ENCODE results near the gene KLF6.

KLF6 gene

GRCh38 chr10:3779158-3779741 is 5.8 kb downstream of the KLF6 start:
- peaks cover 84 to 85% of the 10 kb centered on the region in 2 experiments for H3K4me1 ChIP-seq (ENCODE audit: control insufficient read depth in 1 of 2, insufficient read depth in 1 of 2, low read depth in 1 of 2, low read length in 1 of 2)
- peak overlapping the region; percentile 95 for H3K27ac ChIP-seq

DNA sequence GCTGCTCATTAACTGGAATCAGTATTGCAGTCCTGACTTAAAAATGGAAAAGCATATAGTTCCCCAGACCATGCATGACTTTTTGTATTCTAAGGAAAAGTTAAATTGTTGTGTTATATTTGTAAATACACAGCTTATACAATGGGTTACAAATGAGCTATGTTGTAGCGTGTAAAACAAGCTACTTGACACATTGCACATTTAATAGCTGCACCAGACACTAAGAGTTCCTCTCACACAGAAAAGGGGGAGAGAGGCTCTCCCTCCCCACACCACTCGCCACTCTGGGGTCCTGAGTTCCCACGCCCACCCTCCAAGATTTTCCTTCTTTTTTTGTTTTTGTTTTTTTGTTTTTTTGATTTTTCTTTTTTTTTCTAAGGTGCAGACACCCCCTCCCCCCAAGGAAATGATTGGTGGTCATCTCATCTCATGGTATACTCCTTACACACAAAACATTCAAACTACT is 6.3 kb downstream of the KLF6 start:
- peaks cover 90% of the 10 kb centered on the region in 2 experiments for H3K4me1 ChIP-seq (ENCODE audit: control insufficient read depth in 1 of 2, insufficient read depth in 1 of 2, low read depth in 1 of 2, low read length in 1 of 2)
- TF ChIP-seq, protein P1, sequence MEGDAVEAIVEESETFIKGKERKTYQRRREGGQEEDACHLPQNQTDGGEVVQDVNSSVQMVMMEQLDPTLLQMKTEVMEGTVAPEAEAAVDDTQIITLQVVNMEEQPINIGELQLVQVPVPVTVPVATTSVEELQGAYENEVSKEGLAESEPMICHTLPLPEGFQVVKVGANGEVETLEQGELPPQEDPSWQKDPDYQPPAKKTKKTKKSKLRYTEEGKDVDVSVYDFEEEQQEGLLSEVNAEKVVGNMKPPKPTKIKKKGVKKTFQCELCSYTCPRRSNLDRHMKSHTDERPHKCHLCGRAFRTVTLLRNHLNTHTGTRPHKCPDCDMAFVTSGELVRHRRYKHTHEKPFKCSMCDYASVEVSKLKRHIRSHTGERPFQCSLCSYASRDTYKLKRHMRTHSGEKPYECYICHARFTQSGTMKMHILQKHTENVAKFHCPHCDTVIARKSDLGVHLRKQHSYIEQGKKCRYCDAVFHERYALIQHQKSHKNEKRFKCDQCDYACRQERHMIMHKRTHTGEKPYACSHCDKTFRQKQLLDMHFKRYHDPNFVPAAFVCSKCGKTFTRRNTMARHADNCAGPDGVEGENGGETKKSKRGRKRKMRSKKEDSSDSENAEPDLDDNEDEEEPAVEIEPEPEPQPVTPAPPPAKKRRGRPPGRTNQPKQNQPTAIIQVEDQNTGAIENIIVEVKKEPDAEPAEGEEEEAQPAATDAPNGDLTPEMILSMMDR (IDR thresholded peaks at IDR 0.05): no peak
- no peaks in the 10 kb centered on the region for H3K27me3 ChIP-seq
- peaks cover 88% of the 10 kb centered on the region for H3K36me3 ChIP-seq
- H3K4me3 ChIP-seq (ENCODE audit: low read depth in 1 of 2, low read length in 1 of 2): peak overlapping the region; percentile 93 to 99
- peak overlapping the region; percentile 95 for H3K27ac ChIP-seq
- H3K9me3 ChIP-seq: no peaks in the 10 kb centered on the region

More at GRCh38 chr10:3779158-3779741, 5.8 kb downstream of the KLF6 start:
- TF ChIP-seq, protein P1 (IDR thresholded peaks at IDR 0.05): no peak
- Histone ChIP-seq H3K9me3 (no peaks in the 10 kb centered on the region), H3K4me3 (ENCODE audit: low read depth in 1 of 2, low read length in 1 of 2) (peak overlapping the region; percentile 93 to 99), H3K27me3 (no peaks in the 10 kb centered on the region), H3K36me3 (peaks cover 83% of the 10 kb centered on the region)

DNA sequence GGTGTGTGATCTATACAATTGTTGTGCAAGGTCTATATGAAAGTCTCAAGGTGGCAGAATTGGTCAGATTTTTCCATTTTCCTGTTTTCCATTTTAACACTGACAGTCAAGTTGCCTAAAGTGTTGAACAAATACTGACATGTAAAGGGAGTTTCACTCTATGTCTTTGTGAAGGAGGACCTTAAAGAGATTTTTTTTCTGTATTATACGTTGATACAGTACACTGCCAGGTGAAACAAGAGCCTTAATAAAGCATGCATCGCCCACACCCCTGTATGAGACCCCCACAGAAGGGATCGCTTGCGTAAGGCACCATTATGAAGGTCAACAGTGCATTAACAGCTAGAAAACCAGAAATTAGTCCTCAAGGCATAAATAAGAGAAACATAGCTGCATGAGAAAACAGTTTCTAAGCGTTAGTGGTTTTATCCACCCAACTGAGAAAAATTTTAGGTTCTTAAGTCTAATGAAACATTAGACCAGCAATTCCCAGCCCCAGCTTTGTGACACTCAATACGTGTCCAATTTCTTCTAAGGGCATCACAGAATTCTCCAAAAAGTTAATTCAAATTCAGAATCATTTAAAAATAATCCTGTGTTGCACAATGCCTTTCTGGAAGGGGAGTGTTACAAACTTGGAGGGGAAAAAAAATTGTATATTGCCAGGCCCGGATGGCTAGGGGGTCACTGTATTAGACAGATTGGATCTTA is 6.9 kb downstream of the KLF6 start:
- peaks cover 95 to 96% of the 10 kb centered on the region in 2 experiments for H3K4me1 ChIP-seq (ENCODE audit: control insufficient read depth in 1 of 2, insufficient read depth in 1 of 2, low read depth in 1 of 2, low read length in 1 of 2)
- peaks cover 88% of the 10 kb centered on the region for H3K36me3 ChIP-seq

GRCh38 chr10:3776796-3777571 is 8.0 kb downstream of the KLF6 start:
- TF ChIP-seq, protein P1 (IDR thresholded peaks at IDR 0.05): no peak
- Histone ChIP-seq H3K27me3 (no peaks in the 10 kb centered on the region), H3K27ac (peak overlapping the region; percentile 95), H3K36me3 (peaks cover 80% of the 10 kb centered on the region), H3K4me1 (ENCODE audit: control insufficient read depth in 1 of 2, insufficient read depth in 1 of 2, low read depth in 1 of 2, low read length in 1 of 2) (peaks cover 98 to 99% of the 10 kb centered on the region in 2 experiments), H3K4me3 (ENCODE audit: low read depth in 1 of 2, low read length in 1 of 2) (peak overlapping the region; percentile 45 to 93), H3K9me3 (no peaks in the 10 kb centered on the region)

More for the DNA sequence above, 6.9 kb downstream of the KLF6 start:
- Histone ChIP-seq H3K27ac (peak overlapping the region; percentile 95), H3K27me3 (no peaks in the 10 kb centered on the region), H3K4me3 (ENCODE audit: low read depth in 1 of 2, low read length in 1 of 2) (peak overlapping the region; percentile 93 to 99), H3K9me3 (no peaks in the 10 kb centered on the region)
- TF ChIP-seq, protein P1 (IDR thresholded peaks at IDR 0.05): no peak

- Histone ChIP-seq H3K27ac (peak overlapping the region; percentile 95), H3K4me3 (ENCODE audit: low read depth in 1 of 2, low read length in 1 of 2) (peak overlapping the region; percentile 45 to 93), H3K36me3 (peaks cover 69% of the 10 kb centered on the region), H3K4me1 (ENCODE audit: control insufficient read depth in 1 of 2, insufficient read depth in 1 of 2, low read depth in 1 of 2, low read length in 1 of 2) (peaks cover 91 to 92% of the 10 kb centered on the region in 2 experiments), H3K27me3 (no peaks in the 10 kb centered on the region), H3K9me3 (no peaks in the 10 kb centered on the region)
- TF ChIP-seq, protein P1 (IDR thresholded peaks at IDR 0.05): no peak
Observed at GRCh38 chr10:3775696-3776551, 9.1 kb downstream of the KLF6 start.
